ENCODE measurements around the gene TNNI3K.

Gene TNNI3K

GRCh38 chr1:74247881-74248528 lies 12.8 kb downstream of the TNNI3K start:
- TF ChIP-seq CTCF (IDR thresholded peaks at IDR 0.05): no peak

- TF ChIP-seq CTCF (IDR thresholded peaks at IDR 0.05): no peak
Measured at GRCh38 chr1:74266001-74266400, 30.8 kb downstream of the TNNI3K start.

GRCh38 chr1:74271503-74271902 lies 36.3 kb downstream of the TNNI3K start:
- no peak for TF ChIP-seq CTCF (IDR thresholded peaks at IDR 0.05)

GRCh38 chr1:74280642-74281396 lies 45.6 kb downstream of the TNNI3K start:
- TF ChIP-seq CTCF (IDR thresholded peaks at IDR 0.05): no peak

GRCh38 chr1:74286414-74286813 lies 51.2 kb downstream of the TNNI3K start:
- no peak for TF ChIP-seq CTCF (IDR thresholded peaks at IDR 0.05)

- TF ChIP-seq CTCF (IDR thresholded peaks at IDR 0.05): no peak
Measured at GRCh38 chr1:74314438-74314837, 79.3 kb downstream of the TNNI3K start.

- TF ChIP-seq CTCF (IDR thresholded peaks at IDR 0.05): no peak
Measured at GRCh38 chr1:74316302-74316701, 81.1 kb downstream of the TNNI3K start.
